GM10266 (cell line): ENCODE data around the gene AGXT.

Source experiments
- DNase-seq: peaks from one replicate; pipeline ENCODE4 v3.0.0; 2012; ENCODE audit errors: extremely low spot score
- CTCF ChIP-seq: IDR thresholded peaks from 2 replicates; pipeline ENCODE4 v1.5.1; 2012; ENCODE audit warnings: mild to moderate bottlenecking, low read depth; ENCODE audit not compliant: control insufficient read depth, insufficient read depth; ENCODE audit errors: missing control alignments

AGXT gene

GRCh38 chr2:240852671-240853314 lies 15.8 kb upstream of the AGXT start:
- TF ChIP-seq CTCF: no peak
- DNase-seq: no peak

GRCh38 chr2:240855670-240856069 lies 13.0 kb upstream of the AGXT start:
- DNase-seq: no peak

DNA sequence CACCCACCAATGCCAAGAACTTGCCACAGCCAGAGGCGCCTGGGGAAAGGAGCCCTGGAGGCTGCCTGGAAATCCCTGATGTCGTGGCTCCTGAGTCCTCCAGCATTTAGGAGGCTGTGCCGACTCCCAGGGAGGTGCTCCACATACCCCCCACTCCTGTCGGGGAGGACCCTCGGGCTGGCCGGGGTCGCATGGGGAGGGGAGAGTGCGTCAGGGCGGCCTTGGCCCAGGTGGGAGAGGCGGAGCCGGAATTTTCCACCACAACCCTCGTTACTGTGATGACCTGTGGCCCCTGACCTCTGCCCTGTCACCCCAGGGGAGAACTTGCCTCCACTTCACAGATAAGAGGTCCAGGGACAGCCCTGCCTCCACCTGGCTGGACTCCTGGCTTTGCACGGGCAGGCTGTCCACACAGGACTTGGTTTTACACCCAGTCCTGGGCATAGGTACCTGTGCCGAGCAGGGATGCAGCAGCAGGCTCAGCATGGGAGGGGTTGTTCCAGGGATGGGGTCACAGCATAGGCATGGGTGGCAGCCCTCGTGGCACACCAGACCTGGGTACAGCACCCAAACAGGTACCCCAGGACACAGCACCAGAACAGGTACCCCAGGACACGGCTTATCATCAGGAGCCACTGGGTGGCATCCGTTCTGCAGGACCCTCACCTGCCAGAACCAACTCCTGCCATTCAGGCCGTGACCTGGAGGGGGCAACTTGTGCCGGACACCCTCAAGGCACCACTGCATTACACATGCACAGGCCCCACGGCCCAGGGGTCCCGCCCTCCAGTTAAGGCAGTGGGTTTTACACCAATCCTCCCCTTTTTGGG lies 12.3 kb upstream of the AGXT start:
- no peak for TF ChIP-seq CTCF
- DNase-seq: no peak

More at GRCh38 chr2:240855670-240856069, 13.0 kb upstream of the AGXT start:
- TF ChIP-seq CTCF: no peak

DNA sequence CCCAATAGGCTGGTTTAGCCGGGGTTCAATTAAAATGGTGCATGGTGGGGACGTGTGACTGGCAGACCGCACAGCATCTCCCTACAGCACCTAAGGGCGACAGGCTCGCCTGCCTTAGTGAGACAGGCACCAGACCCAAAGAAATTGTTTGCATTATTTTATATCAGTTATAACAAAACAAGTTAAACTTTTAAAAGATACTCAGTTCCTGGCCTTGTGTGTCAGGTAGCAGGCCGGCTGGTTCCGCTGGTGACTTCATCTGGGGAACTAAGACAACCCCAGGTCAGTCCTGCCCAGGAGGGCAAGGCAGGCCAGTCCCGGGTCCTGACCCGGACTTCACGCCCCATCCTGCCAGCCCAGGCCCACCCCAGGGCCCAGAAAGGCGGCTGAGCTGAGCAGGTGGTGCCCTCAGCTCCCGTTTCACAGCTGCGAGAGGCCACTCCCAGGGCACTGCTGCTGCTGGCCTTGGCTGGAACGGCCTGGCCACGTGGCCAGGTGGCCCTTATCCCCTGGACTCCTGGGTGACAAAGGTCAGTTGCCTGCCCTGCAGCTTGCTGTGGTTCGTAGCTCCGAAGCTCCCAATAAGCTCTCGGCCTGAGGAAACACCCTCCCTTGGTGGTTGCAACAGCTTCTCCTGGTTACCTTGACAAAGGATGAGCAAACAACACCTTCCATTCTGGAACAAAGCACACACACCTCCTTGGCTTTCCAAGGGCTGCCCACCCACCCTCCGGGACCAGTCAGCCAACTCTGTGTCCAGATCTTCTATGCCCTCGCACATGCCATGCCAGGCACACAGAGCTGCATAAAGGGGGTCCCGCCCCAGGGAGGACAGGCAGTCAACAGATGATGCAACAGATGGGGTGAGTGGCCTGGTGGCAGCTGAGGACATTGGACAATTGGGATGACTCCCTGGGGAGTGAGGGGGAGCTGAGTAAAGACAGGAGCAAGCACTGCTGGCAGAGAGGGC lies 11.3 kb upstream of the AGXT start:
- TF ChIP-seq CTCF: no peak
- DNase-seq: no peak

DNA sequence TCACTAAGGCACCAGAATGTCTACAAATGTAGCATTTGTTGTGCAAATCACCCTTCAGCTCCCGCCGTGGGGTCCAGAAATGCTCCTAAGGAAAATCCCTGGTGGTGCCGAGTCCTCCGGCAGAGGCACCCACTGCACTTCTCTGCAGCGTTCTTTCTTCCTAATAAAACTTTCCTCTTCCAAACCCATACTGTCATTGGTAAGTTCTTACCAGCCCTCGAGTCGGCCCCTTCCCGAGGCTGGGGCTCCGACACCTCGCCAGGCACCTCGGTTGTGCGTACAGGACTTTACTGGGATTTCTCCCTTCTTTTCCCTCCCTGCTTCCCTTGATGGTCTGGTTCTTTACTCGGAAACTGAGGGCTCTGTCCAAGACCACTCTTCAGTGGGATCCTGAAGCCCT lies 10.3 kb upstream of the AGXT start:
- no peak for DNase-seq
- TF ChIP-seq CTCF: no peak

- no peak for DNase-seq
- TF ChIP-seq CTCF: no peak
These were observed 9.8 kb upstream of the AGXT start for GRCh38 chr2:240858871-240859270.
